ENCODE measurements around the gene HOXC4. TPM values are rescaled to one million over a fixed set of nuclear protein-coding genes. Genes with fewer than 3 reads are reported as not detected.

Gene HOXC4
- polyA plus RNA-seq, 1 experiment, result 0.93 TPM

GRCh38 chr12:54019091-54019811 is 34.4 kb upstream of the HOXC4 start:
- no peak overlapping the region for H3K4me3 ChIP-seq (ENCODE audit: low read depth, low read length)
- no peak for TF ChIP-seq CTCF (IDR thresholded peaks at IDR 0.05; ENCODE audit: insufficient read depth, low read depth, low read length)
- POLR2A ChIA-PET, result no interaction called here

GRCh38 chr12:54019924-54020590 is 33.6 kb upstream of the HOXC4 start:
- Histone ChIP-seq H3K36me3 (ENCODE audit: control insufficient read depth, insufficient read depth, low read length) (no peaks in the 10 kb centered on the region), H3K4me3 (ENCODE audit: low read depth, low read length) (no peak overlapping the region), H3K27me3 (ENCODE audit: control insufficient read depth, insufficient read depth, low read length) (peaks cover 8% of the 10 kb centered on the region)
- ChIA-PET POLR2A (no interaction called here), CTCF (interaction anchor here (1.0 to 1.4 kb wide), 2 partner anchors 11 to 181 kb away, joined by 3 read pairs; partner anchors contain the start of gene HOXC8)
- no peak for TF ChIP-seq CTCF (IDR thresholded peaks at IDR 0.05; ENCODE audit: insufficient read depth, low read depth, low read length)
- DNase-seq (ENCODE audit: low read depth), result no peak

More at GRCh38 chr12:54019091-54019811, 34.4 kb upstream of the HOXC4 start:
- peaks cover 10% of the 10 kb centered on the region for H3K27me3 ChIP-seq (ENCODE audit: control insufficient read depth, insufficient read depth, low read length)
- CTCF ChIA-PET, result no interaction called here
- no peaks in the 10 kb centered on the region for H3K36me3 ChIP-seq (ENCODE audit: control insufficient read depth, insufficient read depth, low read length)
- DNase-seq (ENCODE audit: low read depth), result no peak

- POLR2A ChIA-PET, result no interaction called here
- CTCF ChIA-PET, result interaction anchor here (1.0 to 2.1 kb wide), 4 partner anchors 12 to 187 kb away, joined by 3 to 11 read pairs (median 4); partner anchors contain the start of genes HOXC5 and HOXC8
- Histone ChIP-seq H3K27me3 (ENCODE audit: control insufficient read depth, insufficient read depth, low read length) (peaks cover 5% of the 10 kb centered on the region; the same call in 1 of the 2 replicates), H3K4me3 (ENCODE audit: low read depth, low read length) (no peak overlapping the region), H3K36me3 (ENCODE audit: control insufficient read depth, insufficient read depth, low read length) (no peaks in the 10 kb centered on the region)
- no peak for DNase-seq (ENCODE audit: low read depth)
- no peak for TF ChIP-seq CTCF (IDR thresholded peaks at IDR 0.05; ENCODE audit: insufficient read depth, low read depth, low read length)
Measured at GRCh38 chr12:54020591-54021405, 32.8 kb upstream of the HOXC4 start.

- ChIA-PET CTCF (interaction anchor here (1.0 to 2.1 kb wide), 3 partner anchors 11 to 187 kb away, joined by 4 to 11 read pairs (median 4); partner anchors contain the start of gene HOXC5), POLR2A (no interaction called here)
- no peak for TF ChIP-seq CTCF (IDR thresholded peaks at IDR 0.05; ENCODE audit: insufficient read depth, low read depth, low read length)
- DNase-seq (ENCODE audit: low read depth), result no peak
- Histone ChIP-seq H3K27me3 (ENCODE audit: control insufficient read depth, insufficient read depth, low read length) (peaks cover 3% of the 10 kb centered on the region; the same call in 1 of the 2 replicates), H3K36me3 (ENCODE audit: control insufficient read depth, insufficient read depth, low read length) (no peaks in the 10 kb centered on the region), H3K4me3 (ENCODE audit: low read depth, low read length) (no peak overlapping the region)
Measured at GRCh38 chr12:54021432-54022013, 32.1 kb upstream of the HOXC4 start.
